Ascending aorta (tissue), 2 donors: ENCODE results near the gene PCBP3. TPM values are rescaled to one million over a fixed set of nuclear protein-coding genes. Genes with fewer than 3 reads are reported as not detected.
A peak's percentile ranks its signal among the peaks of the same experiment; 100 is the strongest.
"Not testable (repeated sequence)": the region's sequence is repeated elsewhere in the genome, so short reads cannot be mapped to it uniquely, and the experiment has no call there.

ENCODE experiments used
- DNase-seq, 2 donors: peaks; one replicate each; pipeline ENCODE4 v3.0.0-alpha.2; 2019; ENCODE audit warnings: low spot score in 2 of 2
- H3K27ac ChIP-seq, 2 donors: fragments of 200-600 bp; sonication (generic); one replicate each; pipeline ENCODE4 v1.5.1; 2016 to 2017; ENCODE audit warnings: mild to moderate bottlenecking in 1 of 2
- H3K27me3 ChIP-seq: fragments of 200-600 bp; sonication (generic); one replicate; pipeline ENCODE4 v1.5.1; 2017
- H3K36me3 ChIP-seq, 2 donors: fragments of 200-600 bp; sonication (generic); one replicate each; pipeline ENCODE4 v1.5.1; 2016
- H3K4me1 ChIP-seq, 2 donors: fragments of 200-600 bp; sonication (generic); one replicate each; pipeline ENCODE4 v1.5.1; 2016 to 2017; ENCODE audit warnings: mild to moderate bottlenecking in 1 of 2
- H3K4me3 ChIP-seq, 2 donors: fragments of 200-600 bp; sonication (generic); one replicate each; pipeline ENCODE4 v1.5.1; 2016 to 2017; ENCODE audit warnings: mild to moderate bottlenecking in 1 of 2
- H3K9me3 ChIP-seq, 2 donors: fragments of 200-600 bp; sonication (generic); one replicate each; pipeline ENCODE4 v1.5.1; 2016
- intact Hi-C: fragments of 100-400 bp; cut with DNase I; formaldehyde crosslinking; loops from one replicate; pipeline ENCODE4 v1.15.1; 2023
- total RNA-seq: library from RNA; depleted of rRNA; stranded (reverse); fragments of >200 nt; gene quantifications from one replicate; pipeline ENCODE4 v1.1.0, GENCODE V29; 2016
- TF ChIP-seq, protein P1 (sequence below), 3 experiments: fragments of 200-600 bp in 2 of 3; fragments of 450-650 bp in 1 of 3; sonication (generic) in 2 of 3; IDR thresholded peaks; one replicate each; pipeline ENCODE4 v1.5.1; 2016 to 2019; ENCODE audit warnings: antibody characterized with exemption in 3 of 3, mild to moderate bottlenecking in 1 of 3, moderate library complexity in 1 of 3

The PCBP3 gene
- total RNA-seq, 1 donor from 2014 or later, result not detected

- H3K27ac ChIP-seq, result peak overlapping the region; percentile 66 to 96
- no peak for DNase-seq
Observed at GRCh38 chr21:45951676-45952075, 308.2 kb downstream of the PCBP3 start.

DNA sequence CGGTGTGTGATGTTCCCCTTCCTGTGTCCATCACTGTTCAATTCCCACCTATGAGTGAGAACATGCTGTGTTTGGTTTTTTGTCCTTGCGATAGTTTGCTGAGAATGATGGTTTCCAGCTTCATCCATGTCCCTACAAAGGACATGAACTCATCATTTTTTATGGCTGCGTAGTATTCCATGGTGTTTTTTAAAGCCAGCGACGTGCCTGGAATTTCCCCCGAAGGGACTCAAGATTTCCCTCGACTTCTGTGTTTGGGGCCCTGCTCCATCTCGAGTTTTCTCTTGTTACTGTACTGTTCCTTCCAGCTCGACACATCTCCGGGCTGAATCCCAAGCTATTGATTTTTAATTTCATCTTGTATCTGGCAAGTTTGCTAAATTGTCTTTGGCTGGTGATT lies 309.0 kb downstream of the PCBP3 start:
- H3K27ac ChIP-seq, result peak overlapping the region; percentile 93 to 96

More at GRCh38 chr21:45951676-45952075, 308.2 kb downstream of the PCBP3 start:
- Histone ChIP-seq H3K4me1 (peaks cover 14 to 47% of the 10 kb centered on the region in 2 donors), H3K9me3 (no peaks in the 10 kb centered on the region), H3K4me3 (no peak overlapping the region), H3K36me3 (no peaks in the 10 kb centered on the region), H3K27me3 (no peaks in the 10 kb centered on the region)
- TF ChIP-seq, protein P1, sequence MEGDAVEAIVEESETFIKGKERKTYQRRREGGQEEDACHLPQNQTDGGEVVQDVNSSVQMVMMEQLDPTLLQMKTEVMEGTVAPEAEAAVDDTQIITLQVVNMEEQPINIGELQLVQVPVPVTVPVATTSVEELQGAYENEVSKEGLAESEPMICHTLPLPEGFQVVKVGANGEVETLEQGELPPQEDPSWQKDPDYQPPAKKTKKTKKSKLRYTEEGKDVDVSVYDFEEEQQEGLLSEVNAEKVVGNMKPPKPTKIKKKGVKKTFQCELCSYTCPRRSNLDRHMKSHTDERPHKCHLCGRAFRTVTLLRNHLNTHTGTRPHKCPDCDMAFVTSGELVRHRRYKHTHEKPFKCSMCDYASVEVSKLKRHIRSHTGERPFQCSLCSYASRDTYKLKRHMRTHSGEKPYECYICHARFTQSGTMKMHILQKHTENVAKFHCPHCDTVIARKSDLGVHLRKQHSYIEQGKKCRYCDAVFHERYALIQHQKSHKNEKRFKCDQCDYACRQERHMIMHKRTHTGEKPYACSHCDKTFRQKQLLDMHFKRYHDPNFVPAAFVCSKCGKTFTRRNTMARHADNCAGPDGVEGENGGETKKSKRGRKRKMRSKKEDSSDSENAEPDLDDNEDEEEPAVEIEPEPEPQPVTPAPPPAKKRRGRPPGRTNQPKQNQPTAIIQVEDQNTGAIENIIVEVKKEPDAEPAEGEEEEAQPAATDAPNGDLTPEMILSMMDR (IDR thresholded peaks at IDR 0.05), result no peak
- intact Hi-C loops, result loop anchor here (5.0 kb wide), 1 partner anchor 1079 kb away; the partner anchor contains the start of gene PTTG1IP

DNA sequence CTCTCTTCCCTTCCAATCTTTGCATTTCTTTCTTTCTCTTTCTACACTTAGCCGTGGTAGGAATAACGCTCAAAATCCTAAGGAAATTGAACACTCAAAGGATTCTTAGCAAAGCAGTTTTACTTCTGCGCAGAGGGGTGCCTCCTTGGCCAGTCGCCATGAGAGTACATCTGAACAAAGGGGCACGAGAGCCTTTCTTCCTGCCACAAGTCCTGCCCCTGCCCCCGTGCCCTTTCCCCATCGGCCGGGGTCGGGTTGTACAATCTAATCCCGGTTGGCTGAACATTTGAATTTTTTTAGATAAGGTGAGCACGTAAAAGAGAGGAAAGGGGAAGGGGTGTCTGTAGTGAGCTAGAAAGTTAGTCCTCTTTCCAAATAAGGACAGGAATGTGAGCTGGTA lies 309.4 kb downstream of the PCBP3 start:
- Histone ChIP-seq H3K36me3 (no peaks in the 10 kb centered on the region), H3K27me3 (no peaks in the 10 kb centered on the region), H3K4me3 (no peak overlapping the region), H3K4me1 (peaks cover 14 to 56% of the 10 kb centered on the region in 2 donors), H3K27ac (peak overlapping the region; percentile 93 to 96), H3K9me3 (no peaks in the 10 kb centered on the region)
- intact Hi-C loops, result loop anchor here (5.0 kb wide), 1 partner anchor 1081 kb away; the partner anchor contains the start of gene PTTG1IP
- TF ChIP-seq, protein P1 (IDR thresholded peaks at IDR 0.05), result no peak
- DNase-seq, result no peak

More for the DNA sequence above, 309.0 kb downstream of the PCBP3 start:
- not testable (repeated sequence) for H3K4me3 ChIP-seq, DNase-seq, H3K36me3 ChIP-seq, H3K9me3 ChIP-seq, H3K27me3 ChIP-seq
- H3K4me1 ChIP-seq, result peaks cover 14 to 53% of the 10 kb centered on the region in 2 donors
- intact Hi-C loops, result loop anchor here (5.0 kb wide), 1 partner anchor 1080 kb away; the partner anchor contains the start of gene PTTG1IP

DNA sequence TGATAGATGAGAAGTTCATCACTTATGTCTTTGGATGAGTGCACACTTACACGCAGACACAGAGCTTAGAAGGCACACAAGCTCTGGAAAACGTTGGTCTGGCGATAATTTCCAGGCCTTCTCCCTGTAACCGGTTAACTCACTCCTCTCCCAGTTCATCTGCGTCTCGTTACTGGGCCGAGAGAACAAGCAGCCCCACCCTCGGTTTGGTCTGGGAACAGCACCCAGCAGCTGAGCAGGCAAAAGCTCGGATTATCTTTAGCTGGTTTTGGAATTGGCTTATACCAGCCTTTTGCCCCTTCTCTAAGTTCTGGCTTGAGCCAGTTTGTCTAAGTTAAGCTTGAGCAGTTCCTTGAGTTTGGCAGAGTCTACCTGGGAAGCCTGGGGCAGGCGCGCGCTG lies 310.7 kb downstream of the PCBP3 start:
- H3K9me3 ChIP-seq, result no peaks in the 10 kb centered on the region
- peak overlapping the region; percentile 93 to 96 for H3K27ac ChIP-seq
- no peak overlapping the region for H3K4me3 ChIP-seq
- peaks cover 14 to 63% of the 10 kb centered on the region in 2 donors for H3K4me1 ChIP-seq
- H3K36me3 ChIP-seq, result no peaks in the 10 kb centered on the region
- TF ChIP-seq, protein P1 (IDR thresholded peaks at IDR 0.05), result peak in 2 of 3 experiments; percentile 40 to 42
- DNase-seq, result peak in 1 of 2 donors; percentile 74
- H3K27me3 ChIP-seq, result no peaks in the 10 kb centered on the region
- intact Hi-C loops, result loop anchor here (5.0 kb wide), 1 partner anchor 1082 kb away; the partner anchor contains the start of gene PTTG1IP

GRCh38 chr21:45954921-45955320 lies 311.4 kb downstream of the PCBP3 start:
- peaks cover 14 to 67% of the 10 kb centered on the region in 2 donors for H3K4me1 ChIP-seq
- intact Hi-C loops, result loop anchor here (5.0 kb wide), 2 partner anchors 272 to 1083 kb away; partner anchors contain the start of genes LSS and PTTG1IP
- DNase-seq, result no peak
- TF ChIP-seq, protein P1 (IDR thresholded peaks at IDR 0.05), result no peak
- no peak overlapping the region for H3K4me3 ChIP-seq
- H3K36me3 ChIP-seq, result no peaks in the 10 kb centered on the region
- H3K9me3 ChIP-seq, result no peaks in the 10 kb centered on the region
- no peaks in the 10 kb centered on the region for H3K27me3 ChIP-seq
- peak overlapping the region; percentile 93 to 96 for H3K27ac ChIP-seq

GRCh38 chr21:45957551-45957950 lies 314.0 kb downstream of the PCBP3 start:
- peaks cover 7 to 55% of the 10 kb centered on the region in 2 donors for H3K4me1 ChIP-seq
- intact Hi-C loops, result loop anchor here (5.0 kb wide), 1 partner anchor 270 kb away; the partner anchor contains the start of gene LSS
- TF ChIP-seq, protein P1 (IDR thresholded peaks at IDR 0.05), result no peak
- no peak overlapping the region for H3K4me3 ChIP-seq
- no peaks in the 10 kb centered on the region for H3K27me3 ChIP-seq
- no peaks in the 10 kb centered on the region for H3K36me3 ChIP-seq
- no peak for DNase-seq
- H3K27ac ChIP-seq, result peak overlapping the region; percentile 82 to 86
- H3K9me3 ChIP-seq, result no peaks in the 10 kb centered on the region
